Heart right ventricle (tissue), 16 donors: ENCODE results near the gene ZFR2. TPM values are rescaled to one million over a fixed set of nuclear protein-coding genes. Genes with fewer than 3 reads are reported as not detected.

Experiments
- ATAC-seq, 8 donors: fragments of 200-7000 bp; cut with Tn5 transposase; one replicate each; pipeline ENCODE4 v1.9.1; 2020; ENCODE audit warnings: mild to moderate bottlenecking in 8 of 8, moderate library complexity in 8 of 8, moderate number of reproducible peaks in 1 of 8
- DNase-seq, 2 donors: peaks; one replicate each; pipeline ENCODE4 v3.0.0-alpha.2; 2020
- H3K27ac ChIP-seq, 10 donors: fragments of 200-600 bp; sonication (generic) in 2 of 10; one replicate each; pipeline versions ENCODE4 v1.5.0 to v1.8.0; 2020 to 2022; ENCODE audit warnings: mild to moderate bottlenecking in 3 of 10
- H3K27me3 ChIP-seq, 7 donors: fragments of 200-600 bp; one replicate each; pipeline ENCODE4 v1.8.0; 2021 to 2022; ENCODE audit warnings: mild to moderate bottlenecking in 2 of 7
- H3K36me3 ChIP-seq, 9 donors: fragments of 200-600 bp; sonication (generic) in 1 of 9; one replicate each; pipeline versions ENCODE4 v1.5.0 to v1.8.0; 2020 to 2022; ENCODE audit warnings: mild to moderate bottlenecking in 2 of 9
- H3K4me1 ChIP-seq, 9 donors: fragments of 200-600 bp; sonication (generic) in 1 of 9; one replicate each; pipeline versions ENCODE4 v1.5.0 to v1.8.0; 2020 to 2022; ENCODE audit warnings: mild to moderate bottlenecking in 4 of 9
- H3K4me3 ChIP-seq, 10 donors: fragments of 200-600 bp; sonication (generic) in 2 of 10; one replicate each; pipeline versions ENCODE4 v1.5.0 to v1.8.0; 2020 to 2022; ENCODE audit warnings: mild to moderate bottlenecking in 7 of 10, moderate library complexity in 2 of 10
- H3K9me3 ChIP-seq, 11 donors: fragments of 200-600 bp in 10 of 11; sonication (generic) in 2 of 11; one replicate each; pipeline versions ENCODE4 v1.5.0 to v1.8.0; 2013 to 2022; ENCODE audit warnings: mild to moderate bottlenecking in 2 of 11, control low read depth in 1 of 11, moderate library complexity in 1 of 11
- WGBS, 2 donors: extraction: QIAGEN DNeasy Blood & Tissue Kit; methylation state at CpG; one replicate each; pipeline ENCODE4 v1.1.7; 2013; ENCODE audit warnings: inconsistent platforms in 1 of 2; 5-methylcytosine and 5-hydroxymethylcytosine counted together
- intact Hi-C, 10 donors: fragments of 100-400 bp; cut with DNase I; formaldehyde crosslinking; loops; one replicate each; pipeline versions ENCODE4 v1.11.1 to v1.14.2; 2022
- polyA plus RNA-seq, 2 donors: library from polyadenylated mRNA; stranded (reverse); fragments of 200-250 nt; gene quantifications; one replicate each; pipeline ENCODE4 v1.2.3, GENCODE V29; 2013
- total RNA-seq, 10 donors: library from RNA; stranded (reverse); fragmentation: NEBNext Ultra II Directional in 3 of 10; extraction: Animal tissue kit (Norgen Biotek cat#: 25700) in 3 of 10; gene quantifications; one replicate each; pipeline versions ENCODE4 v1.2.1 to v1.2.4, GENCODE V29; 2021 to 2023
- TF ChIP-seq, protein P1 (sequence below), 9 donors: fragments of 200-600 bp; sonication (generic) in 2 of 9; IDR thresholded peaks; one replicate each; pipeline versions ENCODE4 v1.5.0 to v1.8.0; 2021 to 2022; ENCODE audit warnings: antibody characterized with exemption in 9 of 9, mild to moderate bottlenecking in 5 of 9, moderate library complexity in 1 of 9
- donor health status: Arrhythmogenic right ventricular cardiomyopathy.
- donor health status: ischemic (EF 13 %, LVEDD 7.1; RV severe dilation, severe dysfunction).
- donor health status: healthy with polysubstance abuse.
- donor health status: DM: no; HTN: yes; CAD: no.
- donor health status: DM: no; HTN: no; CAD: no.
- donor health status: ischemic (EF 25% LVEDD 6.9; RV normal size, moderate dysfunction).
- donor health status: ischemic (EF 25% LVEDD 5.7; RV mildly dilated, moderate dysfunction).
- donor health status: healthy.
- donor health status: DM: yes; HTN: yes; CAD: no.
- donor health status: Ischemic cardiomyopathy.
- donor health status: ischemic (EF 35%, LVEDD 5.7; RV mildly dilated, moderate dysfunction).
- donor health status: nonischemic (EF 11% LVEDD 7.7; RV severe dilation, severe dysfunction).
- donor health status: DM: yes; HTN: yes; CAD: no.
- donor health status: PGD.
- donor health status: ischemic (EF 29% LVEDD 5.4; RV normal size, mild dysfunction).
- donor health status: nonischemic (EF 23%, LVEDD 6.1; RV moderate dilation, normal function).

The ZFR2 gene
- total and polyA plus RNA-seq, 12 donors: 0.04 to 0.29 TPM; not detected in 10

GRCh38 chr19:3867971-3868769, 668 bp downstream of the ZFR2 start:
- Histone ChIP-seq H3K27ac (no peak overlapping the region), H3K9me3 (no peaks in the 10 kb centered on the region), H3K4me3 (no peak overlapping the region), H3K4me1 (peaks cover 0 to 5% (median 0%) of the 10 kb centered on the region in 9 donors), H3K36me3 (no peaks in the 10 kb centered on the region), H3K27me3 (peaks cover 19 to 75% (median 60%) of the 10 kb centered on the region in 7 donors)
- TF ChIP-seq, protein P1, sequence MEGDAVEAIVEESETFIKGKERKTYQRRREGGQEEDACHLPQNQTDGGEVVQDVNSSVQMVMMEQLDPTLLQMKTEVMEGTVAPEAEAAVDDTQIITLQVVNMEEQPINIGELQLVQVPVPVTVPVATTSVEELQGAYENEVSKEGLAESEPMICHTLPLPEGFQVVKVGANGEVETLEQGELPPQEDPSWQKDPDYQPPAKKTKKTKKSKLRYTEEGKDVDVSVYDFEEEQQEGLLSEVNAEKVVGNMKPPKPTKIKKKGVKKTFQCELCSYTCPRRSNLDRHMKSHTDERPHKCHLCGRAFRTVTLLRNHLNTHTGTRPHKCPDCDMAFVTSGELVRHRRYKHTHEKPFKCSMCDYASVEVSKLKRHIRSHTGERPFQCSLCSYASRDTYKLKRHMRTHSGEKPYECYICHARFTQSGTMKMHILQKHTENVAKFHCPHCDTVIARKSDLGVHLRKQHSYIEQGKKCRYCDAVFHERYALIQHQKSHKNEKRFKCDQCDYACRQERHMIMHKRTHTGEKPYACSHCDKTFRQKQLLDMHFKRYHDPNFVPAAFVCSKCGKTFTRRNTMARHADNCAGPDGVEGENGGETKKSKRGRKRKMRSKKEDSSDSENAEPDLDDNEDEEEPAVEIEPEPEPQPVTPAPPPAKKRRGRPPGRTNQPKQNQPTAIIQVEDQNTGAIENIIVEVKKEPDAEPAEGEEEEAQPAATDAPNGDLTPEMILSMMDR (IDR thresholded peaks at IDR 0.05): no peak
- 10 to 11% methylated on average over 28 to 30 of the region's 30 CpGs for whole genome bisulfite sequencing, 2 donors
- ATAC-seq: no peak
- DNase-seq: no peak
- intact Hi-C loops: no loop called here

DNA sequence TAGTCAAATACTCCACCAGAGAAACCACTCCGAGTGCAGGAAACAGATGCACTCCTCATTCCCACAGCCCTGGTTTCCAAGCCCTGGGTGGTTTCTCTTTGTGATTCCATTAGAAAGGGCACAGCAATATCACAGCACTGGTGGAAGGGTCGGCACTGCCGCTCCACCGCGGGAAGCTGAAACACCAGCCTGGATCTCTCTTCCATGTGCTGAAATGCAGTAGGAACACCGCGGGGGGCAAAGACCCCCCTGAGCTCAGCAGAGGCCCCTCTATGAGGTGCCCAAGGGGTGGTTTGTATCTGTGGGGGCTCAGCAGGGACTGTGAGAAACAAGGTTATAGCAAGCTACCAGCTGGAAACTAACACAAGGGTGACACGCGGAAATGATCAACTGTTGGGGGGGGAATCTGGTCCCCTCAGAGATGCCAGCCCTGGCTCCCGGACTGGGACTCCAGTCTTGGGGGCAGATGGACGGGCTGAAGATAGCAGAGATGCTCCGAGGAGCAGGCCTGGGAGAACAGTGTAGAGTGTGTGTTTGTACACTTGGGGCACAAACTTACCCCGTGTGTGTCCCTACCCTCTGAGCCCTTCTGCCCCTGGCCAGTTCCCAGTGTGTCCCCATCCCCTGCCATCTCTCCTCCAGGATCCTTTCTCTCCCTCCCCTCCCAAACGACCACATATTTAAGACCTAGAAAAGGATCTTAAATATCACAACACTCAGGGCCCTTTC, 1.8 kb downstream of the ZFR2 start:
- Histone ChIP-seq H3K27ac (no peak overlapping the region), H3K27me3 (peaks cover 19 to 66% (median 56%) of the 10 kb centered on the region in 7 donors), H3K4me3 (no peak overlapping the region), H3K4me1 (peaks cover 0 to 5% (median 0%) of the 10 kb centered on the region in 9 donors), H3K36me3 (no peaks in the 10 kb centered on the region), H3K9me3 (no peaks in the 10 kb centered on the region)
- DNase-seq: no peak
- no peak for ATAC-seq
- 57 to 58% methylated on average over 14 of the region's 14 CpGs for WGBS, 2 donors
- TF ChIP-seq, protein P1 (IDR thresholded peaks at IDR 0.05): no peak
- intact Hi-C loops: no loop called here

DNA sequence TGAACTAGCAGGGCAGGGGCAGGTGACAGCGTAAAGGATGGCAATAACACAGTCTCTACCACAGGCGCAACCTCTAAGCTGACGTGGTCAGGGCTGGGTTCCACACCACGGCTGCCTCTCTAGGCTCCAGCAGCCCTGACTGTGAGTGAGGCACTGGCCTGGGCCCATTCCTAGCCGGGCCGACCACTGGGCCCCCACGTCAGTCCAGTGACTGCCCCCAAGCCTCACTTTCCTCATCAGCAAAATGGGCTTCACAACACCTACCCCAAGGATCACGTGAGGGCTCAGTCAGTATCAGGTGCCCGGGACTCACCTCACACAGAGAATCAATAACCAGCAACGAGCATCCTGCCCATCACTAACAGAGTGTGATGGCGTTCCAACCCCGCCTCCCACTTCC, 5.2 kb downstream of the ZFR2 start:
- no peaks in the 10 kb centered on the region for H3K36me3 ChIP-seq
- 72 to 79% methylated on average over 12 of the region's 12 CpGs for WGBS, 2 donors
- H3K4me1 ChIP-seq: peaks cover 0 to 1% (median 0%) of the 10 kb centered on the region in 9 donors
- no peak overlapping the region for H3K4me3 ChIP-seq
- no peak overlapping the region for H3K27ac ChIP-seq
- intact Hi-C loops: no loop called here
- no peak for DNase-seq
- peaks cover 11 to 35% (median 25%) of the 10 kb centered on the region in 7 donors for H3K27me3 ChIP-seq
- no peak for ATAC-seq
- TF ChIP-seq, protein P1 (IDR thresholded peaks at IDR 0.05): no peak
- no peaks in the 10 kb centered on the region for H3K9me3 ChIP-seq

DNA sequence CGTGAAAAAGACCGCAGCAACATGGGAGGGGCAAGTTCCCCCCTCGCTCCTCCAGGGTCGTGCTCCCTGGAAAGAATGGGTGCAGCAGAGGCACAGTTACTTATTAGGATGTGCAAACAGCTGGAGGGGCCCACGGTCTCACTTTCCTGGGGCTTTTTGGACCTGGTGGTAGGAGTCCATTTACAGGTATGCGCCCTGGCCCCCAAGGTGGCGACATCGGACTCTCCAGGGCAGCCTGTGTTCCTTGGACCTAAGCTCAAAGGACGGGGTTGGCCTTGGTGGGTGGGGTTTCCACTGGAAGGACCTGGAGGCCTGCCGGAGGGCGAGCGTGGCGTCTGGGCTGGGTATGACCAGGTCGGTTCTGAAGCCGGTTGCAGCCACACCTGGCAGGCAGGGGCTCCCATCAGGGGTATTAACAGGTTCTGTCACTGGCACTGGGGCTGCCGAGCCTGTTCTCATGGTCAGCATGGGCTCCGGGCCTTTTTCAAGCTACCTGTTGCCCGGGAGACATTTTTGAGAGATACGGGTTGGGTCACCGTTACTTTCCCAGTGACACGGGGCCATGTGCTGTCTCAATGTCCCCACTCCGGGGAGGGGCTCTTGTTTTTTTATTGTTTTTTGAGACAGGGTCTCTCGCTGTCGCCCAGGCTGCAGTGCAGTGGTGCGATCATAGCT, 5.9 kb downstream of the ZFR2 start:
- H3K27me3 ChIP-seq: peaks cover 4 to 30% (median 19%) of the 10 kb centered on the region in 7 donors
- no peak overlapping the region for H3K27ac ChIP-seq
- no peak overlapping the region for H3K4me3 ChIP-seq
- no peaks in the 10 kb centered on the region for H3K9me3 ChIP-seq
- ATAC-seq (no peak), DNase-seq (no peak)
- TF ChIP-seq, protein P1 (IDR thresholded peaks at IDR 0.05): no peak
- H3K36me3 ChIP-seq: no peaks in the 10 kb centered on the region
- 81 to 82% methylated on average over 25 of the region's 25 CpGs for WGBS, 2 donors
- intact Hi-C loops: no loop called here
- H3K4me1 ChIP-seq: no peaks in the 10 kb centered on the region
